IMR-90 (cell line): ENCODE results near the gene HCFC1R1.

Source experiments
- TF ChIP-seq, protein P1 (sequence below): conservative IDR thresholded peaks from 2 replicates; pipeline ENCODE4 v1.5.1; 2012; ENCODE audit warnings: mild to moderate bottlenecking, low read depth, low read length, improper control_type of control experiment
- TF ChIP-seq, protein P2 (sequence below): fragments of 150-350 bp; IDR thresholded peaks from 2 replicates; pipeline ENCODE4 v1.6.1; 2016; ENCODE audit warnings: low read depth, mild to moderate bottlenecking, low read length, moderate library complexity, borderline replicate concordance

DNA sequence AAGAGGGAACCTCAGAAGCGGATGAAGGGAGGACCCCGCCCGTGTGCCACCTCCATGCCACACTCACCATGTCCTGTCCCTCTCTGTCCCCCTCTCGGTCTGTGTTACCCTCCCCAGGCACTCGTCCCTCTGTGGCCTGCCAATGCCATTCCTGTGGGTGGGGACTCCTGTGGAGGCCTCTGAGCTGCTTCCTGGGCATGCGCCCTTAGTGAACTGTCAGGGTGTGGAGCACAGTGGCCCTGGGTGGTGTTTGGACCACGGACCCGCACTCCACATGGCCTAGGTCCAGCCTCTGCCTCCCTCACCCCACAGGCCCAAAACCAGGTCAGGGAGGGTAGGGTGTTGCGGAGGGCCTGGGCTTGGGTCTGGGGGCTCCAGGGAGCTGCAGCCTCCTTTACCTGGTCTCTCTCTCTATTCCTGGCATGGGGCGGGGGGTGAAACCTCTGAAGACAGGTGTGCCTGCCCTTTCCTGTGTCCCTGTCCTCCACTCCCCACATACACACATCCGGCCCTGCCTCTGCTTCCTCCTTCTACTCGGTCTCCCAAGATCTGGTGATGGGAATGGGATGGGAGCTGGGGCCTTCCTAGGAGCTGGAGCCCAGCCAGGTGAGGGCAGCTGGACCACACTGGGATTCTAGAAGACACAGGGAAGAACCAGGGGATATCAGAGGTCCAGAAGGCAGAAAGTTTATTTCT lies 32.0 kb downstream of the HCFC1R1 start:
- TF ChIP-seq, protein P1, sequence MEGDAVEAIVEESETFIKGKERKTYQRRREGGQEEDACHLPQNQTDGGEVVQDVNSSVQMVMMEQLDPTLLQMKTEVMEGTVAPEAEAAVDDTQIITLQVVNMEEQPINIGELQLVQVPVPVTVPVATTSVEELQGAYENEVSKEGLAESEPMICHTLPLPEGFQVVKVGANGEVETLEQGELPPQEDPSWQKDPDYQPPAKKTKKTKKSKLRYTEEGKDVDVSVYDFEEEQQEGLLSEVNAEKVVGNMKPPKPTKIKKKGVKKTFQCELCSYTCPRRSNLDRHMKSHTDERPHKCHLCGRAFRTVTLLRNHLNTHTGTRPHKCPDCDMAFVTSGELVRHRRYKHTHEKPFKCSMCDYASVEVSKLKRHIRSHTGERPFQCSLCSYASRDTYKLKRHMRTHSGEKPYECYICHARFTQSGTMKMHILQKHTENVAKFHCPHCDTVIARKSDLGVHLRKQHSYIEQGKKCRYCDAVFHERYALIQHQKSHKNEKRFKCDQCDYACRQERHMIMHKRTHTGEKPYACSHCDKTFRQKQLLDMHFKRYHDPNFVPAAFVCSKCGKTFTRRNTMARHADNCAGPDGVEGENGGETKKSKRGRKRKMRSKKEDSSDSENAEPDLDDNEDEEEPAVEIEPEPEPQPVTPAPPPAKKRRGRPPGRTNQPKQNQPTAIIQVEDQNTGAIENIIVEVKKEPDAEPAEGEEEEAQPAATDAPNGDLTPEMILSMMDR: no peak
- TF ChIP-seq, protein P2, sequence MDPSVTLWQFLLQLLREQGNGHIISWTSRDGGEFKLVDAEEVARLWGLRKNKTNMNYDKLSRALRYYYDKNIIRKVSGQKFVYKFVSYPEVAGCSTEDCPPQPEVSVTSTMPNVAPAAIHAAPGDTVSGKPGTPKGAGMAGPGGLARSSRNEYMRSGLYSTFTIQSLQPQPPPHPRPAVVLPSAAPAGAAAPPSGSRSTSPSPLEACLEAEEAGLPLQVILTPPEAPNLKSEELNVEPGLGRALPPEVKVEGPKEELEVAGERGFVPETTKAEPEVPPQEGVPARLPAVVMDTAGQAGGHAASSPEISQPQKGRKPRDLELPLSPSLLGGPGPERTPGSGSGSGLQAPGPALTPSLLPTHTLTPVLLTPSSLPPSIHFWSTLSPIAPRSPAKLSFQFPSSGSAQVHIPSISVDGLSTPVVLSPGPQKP: no peak
